K562 (cell line): Measurements from ENCODE around the gene SLC6A9. TPM values are rescaled to one million over a fixed set of nuclear protein-coding genes. Genes with fewer than 3 reads are reported as not detected.

Experiments used
- ARID3B ChIP-seq: fragments of 250-450 bp; sonication (Bioruptor Pico); IDR thresholded peaks from 2 replicates; pipeline ENCODE4 v1.4.0; 2020; ENCODE audit warnings: borderline replicate concordance
- ETV6 ChIP-seq, 3 experiments: fragments of 150-350 bp in 1 of 3; sonication (generic) in 1 of 3; formaldehyde crosslinking in 1 of 3; IDR thresholded peaks; 2 replicates each; pipeline versions ENCODE4 v1.6.1 to v1.8.0; 2014 to 2022; ENCODE audit warnings: borderline replicate concordance in 2 of 3, low read depth in 2 of 3, antibody characterized with exemption in 1 of 3, low read length in 1 of 3, mild to moderate bottlenecking in 1 of 3, missing genetic modification reagents in 1 of 3
- HIVEP1 ChIP-seq: fragments of 250-450 bp; sonication (Bioruptor Pico); IDR thresholded peaks from 2 replicates; pipeline ENCODE4 v1.4.0; 2020; ENCODE audit warnings: mild to moderate bottlenecking
- JUND ChIP-seq, 2 experiments: IDR thresholded peaks; 2 replicates in 1 of 2; 3 replicates in 1 of 2; pipeline ENCODE4 v1.6.1; 2011; ENCODE audit warnings: borderline replicate concordance in 2 of 2, low read depth in 2 of 2, low read length in 2 of 2, improper control_type of control experiment in 1 of 2, missing biosample characterization in 1 of 2, missing genetic modification characterization in 1 of 2, missing genetic modification reagents in 1 of 2
- MAFG ChIP-seq: fragments of 450-650 bp; conservative IDR thresholded peaks from 2 replicates; pipeline ENCODE4 v1.6.1; 2016; ENCODE audit warnings: missing genetic modification characterization, missing compliant biosample characterization
- MCM3 ChIP-seq: fragments of 450-650 bp; IDR thresholded peaks from 2 replicates; pipeline ENCODE4 v1.6.1; 2016
- NR4A1 ChIP-seq, 2 experiments: fragments of 250-450 bp in 1 of 2; fragments of 450-650 bp in 1 of 2; sonication (Bioruptor Pico) in 1 of 2; IDR thresholded peaks; 2 replicates each; pipeline versions ENCODE4 v1.4.0 to v1.6.1; 2016 to 2020; ENCODE audit warnings: mild to moderate bottlenecking in 2 of 2, missing compliant biosample characterization in 1 of 2, missing genetic modification characterization in 1 of 2, moderate library complexity in 1 of 2
- POLR2H ChIP-seq: IDR thresholded peaks from 2 replicates; pipeline ENCODE4 v1.6.1; 2016; ENCODE audit warnings: missing genetic modification characterization, low read depth, mild to moderate bottlenecking, control low read depth, missing compliant biosample characterization, moderate library complexity
- RERE ChIP-seq: sonication (generic); formaldehyde crosslinking; IDR thresholded peaks from 2 replicates; pipeline ENCODE4 v1.8.0; 2023; ENCODE audit warnings: missing genetic modification reagents, mild to moderate bottlenecking, borderline replicate concordance
- STAT5A ChIP-seq: IDR thresholded peaks from 2 replicates; pipeline ENCODE4 v1.6.1; 2012; ENCODE audit warnings: low read length, inconsistent platforms, borderline replicate concordance
- TEAD1 ChIP-seq, 2 experiments: fragments of 450-650 bp in 1 of 2; sonication (generic) in 1 of 2; formaldehyde crosslinking; IDR thresholded peaks; 2 replicates each; pipeline versions ENCODE4 v1.4.0 to v1.8.0; 2020 to 2022; ENCODE audit warnings: mild to moderate bottlenecking in 2 of 2, missing genetic modification reagents in 1 of 2
- TFAM ChIP-seq: fragments of 250-450 bp; sonication (Bioruptor Pico); conservative IDR thresholded peaks from 2 replicates; pipeline ENCODE4 v1.5.0; 2021; ENCODE audit warnings: mild to moderate bottlenecking, moderate library complexity
- ZBTB34 ChIP-seq: fragments of 250-450 bp; sonication (Bioruptor Pico); IDR thresholded peaks from 2 replicates; pipeline ENCODE4 v1.8.0; 2021; ENCODE audit warnings: mild to moderate bottlenecking, moderate library complexity
- ZFP36 ChIP-seq: fragments of 150-350 bp; IDR thresholded peaks from 2 replicates; pipeline ENCODE4 v1.6.1; 2018; ENCODE audit warnings: low read length, low read depth; ENCODE audit not compliant: partially characterized antibody
- ZFPM2 ChIP-seq: fragments of 250-450 bp; sonication (Bioruptor Pico); IDR thresholded peaks from 2 replicates; pipeline ENCODE4 v1.5.1; 2022; ENCODE audit warnings: mild to moderate bottlenecking
- ZSCAN32 ChIP-seq: fragments of 450-650 bp; formaldehyde crosslinking; IDR thresholded peaks from 2 replicates; pipeline ENCODE4 v1.4.0; 2020; ENCODE audit warnings: mild to moderate bottlenecking, moderate library complexity
- polyA plus RNA-seq, 8 experiments: library from polyadenylated mRNA; depleted of rRNA in 4 of 8; stranded (reverse) in 5 of 8; unstranded in 3 of 8; fragments of >200 nt; fragmentation: Nextera tagmentation in 2 of 8; fragmentation: Illumina TruSeq in 1 of 8; extraction: Ambion mirVana in 2 of 8; extraction: Trizol in 1 of 8; gene quantifications; 2 replicates each; pipeline versions ENCODE4 v1.2.1 to v1.2.3, GENCODE V29; 2011 to 2014; ENCODE audit warnings: inconsistent platforms in 1 of 8, missing spikeins in 1 of 8
- total RNA-seq, 7 experiments: library from RNA; depleted of rRNA in 6 of 7; stranded (reverse); fragments of >200 nt in 6 of 7; fragmentation: Illumina TruSeq in 2 of 7; extraction: Trizol in 2 of 7; gene quantifications; 2 replicates each; pipeline versions ENCODE4 v1.2.1 to v1.2.3, GENCODE V29; 2011 to 2021; ENCODE audit warnings: low replicate concordance in 1 of 7

SLC6A9 gene
- total and polyA plus RNA-seq, 9 of the 15 experiments (the other 6 are each of a cell fraction or from before 2014, with no cell fraction given), result 0.17 to 18.7 (median 2.9) TPM

- TF ChIP-seq ZFP36 (no peak), STAT5A (peak; percentile 50; the same call in 1 of the 2 replicates), MCM3 (no peak), NR4A1 (CRISPR knock-in tag; IDR thresholded peaks at IDR 0.05) (no peak), NR4A1 (tag; IDR thresholded peaks at IDR 0.05) (no peak), TEAD1 (CRISPR knock-in tag; IDR thresholded peaks at IDR 0.05) (peak in 1 of 2 experiments; percentile 95; a peak in 2 of 4 replicates), POLR2H (tag) (no peak), JUND (IDR thresholded peaks at IDR 0.05; ENCODE audit: borderline replicate concordance, low read depth, low read length) (peak; percentile 67; the same call in 1 of the 2 replicates), JUND (tag; IDR thresholded peaks at IDR 0.05; ENCODE audit: borderline replicate concordance, low read depth, low read length) (no peak), ZBTB34 (CRISPR knock-in tag) (no peak), RERE (no peak), ZSCAN32 (CRISPR knock-in tag) (no peak), TFAM (CRISPR knock-in tag) (no peak), ETV6 (IDR thresholded peaks at IDR 0.05; ENCODE audit: borderline replicate concordance in 1 of 2, low read depth in 2 of 2, low read length in 1 of 2) (no peak), ETV6 (CRISPR knock-in tag; IDR thresholded peaks at IDR 0.05; ENCODE audit: borderline replicate concordance) (no peak), ARID3B (no peak), MAFG (tag) (peak; percentile 32; the same call in 1 of the 2 replicates), HIVEP1 (no peak), ZFPM2 (CRISPR knock-in tag) (no peak)
Observed at GRCh38 chr1:44036409-44037139, 5.3 kb upstream of the SLC6A9 start (continued).
